ENCODE measurements around the gene UNKL. TPM values are rescaled to one million over a fixed set of nuclear protein-coding genes. Genes with fewer than 3 reads are reported as not detected.

The UNKL gene
- total RNA-seq, 1 donor from 2014 or later = 31.5 TPM

- peaks cover 2% of the 10 kb centered on the region for H3K36me3 Mint-ChIP-seq (ENCODE audit: insufficient read depth)
- peak; percentile 56 for DNase-seq (ENCODE audit: low spot score, unreplicated experiment)
- TF ChIP-seq CTCF (IDR thresholded peaks at IDR 0.05; ENCODE audit: unreplicated experiment) = peak; percentile 69
- peaks cover 5% of the 10 kb centered on the region for H3K4me1 Mint-ChIP-seq (ENCODE audit: low read depth)
- peak overlapping the region; percentile 62 for H3K27ac Mint-ChIP-seq
- H3K27me3 Mint-ChIP-seq = no peaks in the 10 kb centered on the region
- no peaks in the 10 kb centered on the region for H3K9me3 Mint-ChIP-seq (ENCODE audit: low read depth)
- peak overlapping the region; percentile 76 for H3K4me3 Mint-ChIP-seq (ENCODE audit: low read depth)
Observed at GRCh38 chr16:1413684-1414531, 596 bp downstream of the UNKL start.

- H3K4me3 Mint-ChIP-seq (ENCODE audit: low read depth) = peak overlapping the region; percentile 33
- no peaks in the 10 kb centered on the region for H3K9me3 Mint-ChIP-seq (ENCODE audit: low read depth)
- H3K4me1 Mint-ChIP-seq (ENCODE audit: low read depth) = peaks cover 6% of the 10 kb centered on the region
- no peak overlapping the region for H3K27ac Mint-ChIP-seq
- peaks cover 2% of the 10 kb centered on the region for H3K36me3 Mint-ChIP-seq (ENCODE audit: insufficient read depth)
- no peak for TF ChIP-seq CTCF (IDR thresholded peaks at IDR 0.05; ENCODE audit: unreplicated experiment)
- DNase-seq (ENCODE audit: low spot score, unreplicated experiment) = no peak
- no peaks in the 10 kb centered on the region for H3K27me3 Mint-ChIP-seq
Observed at GRCh38 chr16:1412847-1413246, 1.7 kb downstream of the UNKL start.

GRCh38 chr16:1408171-1408837, 6.2 kb downstream of the UNKL start:
- peak; percentile 93 for DNase-seq (ENCODE audit: low spot score, unreplicated experiment)
- H3K9me3 Mint-ChIP-seq (ENCODE audit: low read depth) = no peaks in the 10 kb centered on the region
- peak overlapping the region; percentile 83 for H3K4me3 Mint-ChIP-seq (ENCODE audit: low read depth)
- TF ChIP-seq CTCF (IDR thresholded peaks at IDR 0.05; ENCODE audit: unreplicated experiment) = no peak
- H3K4me1 Mint-ChIP-seq (ENCODE audit: low read depth) = peaks cover 2% of the 10 kb centered on the region
- H3K27ac Mint-ChIP-seq = peak overlapping the region; percentile 62
- peaks cover 4% of the 10 kb centered on the region for H3K36me3 Mint-ChIP-seq (ENCODE audit: insufficient read depth)
- H3K27me3 Mint-ChIP-seq = no peaks in the 10 kb centered on the region

- peaks cover 2% of the 10 kb centered on the region for H3K4me1 Mint-ChIP-seq (ENCODE audit: low read depth)
- H3K9me3 Mint-ChIP-seq (ENCODE audit: low read depth) = no peaks in the 10 kb centered on the region
- peak overlapping the region; percentile 81 for H3K27ac Mint-ChIP-seq
- no peak for DNase-seq (ENCODE audit: low spot score, unreplicated experiment)
- no peak for TF ChIP-seq CTCF (IDR thresholded peaks at IDR 0.05; ENCODE audit: unreplicated experiment)
- H3K27me3 Mint-ChIP-seq = no peaks in the 10 kb centered on the region
- H3K4me3 Mint-ChIP-seq (ENCODE audit: low read depth) = peak overlapping the region; percentile 83
- peaks cover 4% of the 10 kb centered on the region for H3K36me3 Mint-ChIP-seq (ENCODE audit: insufficient read depth)
Observed at GRCh38 chr16:1407753-1408152, 6.8 kb downstream of the UNKL start.

GRCh38 chr16:1403733-1404132, 10.8 kb downstream of the UNKL start:
- no peak overlapping the region for H3K4me3 Mint-ChIP-seq (ENCODE audit: low read depth)
- H3K9me3 Mint-ChIP-seq (ENCODE audit: low read depth) = no peaks in the 10 kb centered on the region
- H3K36me3 Mint-ChIP-seq (ENCODE audit: insufficient read depth) = peaks cover 5% of the 10 kb centered on the region
- no peak overlapping the region for H3K27ac Mint-ChIP-seq
- H3K4me1 Mint-ChIP-seq (ENCODE audit: low read depth) = no peaks in the 10 kb centered on the region
- H3K27me3 Mint-ChIP-seq = no peaks in the 10 kb centered on the region
- no peak for TF ChIP-seq CTCF (IDR thresholded peaks at IDR 0.05; ENCODE audit: unreplicated experiment)
- DNase-seq (ENCODE audit: low spot score, unreplicated experiment) = no peak
